Subcutaneous abdominal adipose tissue (tissue), 5 donors: ENCODE data around the gene UBE2S.

Source experiments
- H3K27ac ChIP-seq: one replicate; pipeline ENCODE4 v1.7.0; 2013; ENCODE audit warnings: low read depth, mild to moderate bottlenecking, inconsistent platforms, low read length, moderate library complexity
- H3K27me3 ChIP-seq, 5 donors: one replicate each; pipeline ENCODE4 v1.7.0; 2013; ENCODE audit warnings: low read length in 5 of 5, inconsistent platforms in 1 of 5; ENCODE audit not compliant: control insufficient read depth in 5 of 5, insufficient read depth in 4 of 5
- H3K36me3 ChIP-seq, 5 donors: one replicate each; pipeline ENCODE4 v1.7.0; 2013; ENCODE audit warnings: low read length in 5 of 5; ENCODE audit not compliant: control insufficient read depth in 5 of 5, insufficient read depth in 5 of 5
- H3K4me1 ChIP-seq, 5 donors: one replicate each; pipeline ENCODE4 v1.7.0; 2013; ENCODE audit warnings: low read length in 5 of 5, mild to moderate bottlenecking in 3 of 5, moderate library complexity in 1 of 5; ENCODE audit not compliant: control insufficient read depth in 5 of 5, insufficient read depth in 5 of 5
- H3K4me3 ChIP-seq, 5 donors: one replicate each; pipeline ENCODE4 v1.7.0; 2013; ENCODE audit warnings: low read length in 5 of 5, low read depth in 1 of 5
- H3K9ac ChIP-seq, 5 donors: one replicate each; pipeline ENCODE4 v1.7.0; 2013; ENCODE audit warnings: low read length in 5 of 5, mild to moderate bottlenecking in 4 of 5, moderate library complexity in 3 of 5
- H3K9me3 ChIP-seq, 5 donors: one replicate each; pipeline ENCODE4 v1.7.0; 2013; ENCODE audit warnings: low read length in 5 of 5; ENCODE audit not compliant: control insufficient read depth in 5 of 5
- donor health status: healthy.
- donor health status: healthy.
- donor health status: healthy.
- donor health status: healthy.
- donor health status: healthy.

The UBE2S gene

GRCh38 chr19:55392820-55393761, 14.5 kb downstream of the UBE2S start:
- Histone ChIP-seq H3K27me3 (no peaks in the 10 kb centered on the region), H3K27ac (no peak overlapping the region), H3K4me1 (peaks cover 0 to 22% (median 15%) of the 10 kb centered on the region in 5 donors), H3K9me3 (no peaks in the 10 kb centered on the region), H3K9ac (no peak overlapping the region), H3K4me3 (no peak overlapping the region), H3K36me3 (peaks cover 0 to 39% (median 37%) of the 10 kb centered on the region in 5 donors)

DNA sequence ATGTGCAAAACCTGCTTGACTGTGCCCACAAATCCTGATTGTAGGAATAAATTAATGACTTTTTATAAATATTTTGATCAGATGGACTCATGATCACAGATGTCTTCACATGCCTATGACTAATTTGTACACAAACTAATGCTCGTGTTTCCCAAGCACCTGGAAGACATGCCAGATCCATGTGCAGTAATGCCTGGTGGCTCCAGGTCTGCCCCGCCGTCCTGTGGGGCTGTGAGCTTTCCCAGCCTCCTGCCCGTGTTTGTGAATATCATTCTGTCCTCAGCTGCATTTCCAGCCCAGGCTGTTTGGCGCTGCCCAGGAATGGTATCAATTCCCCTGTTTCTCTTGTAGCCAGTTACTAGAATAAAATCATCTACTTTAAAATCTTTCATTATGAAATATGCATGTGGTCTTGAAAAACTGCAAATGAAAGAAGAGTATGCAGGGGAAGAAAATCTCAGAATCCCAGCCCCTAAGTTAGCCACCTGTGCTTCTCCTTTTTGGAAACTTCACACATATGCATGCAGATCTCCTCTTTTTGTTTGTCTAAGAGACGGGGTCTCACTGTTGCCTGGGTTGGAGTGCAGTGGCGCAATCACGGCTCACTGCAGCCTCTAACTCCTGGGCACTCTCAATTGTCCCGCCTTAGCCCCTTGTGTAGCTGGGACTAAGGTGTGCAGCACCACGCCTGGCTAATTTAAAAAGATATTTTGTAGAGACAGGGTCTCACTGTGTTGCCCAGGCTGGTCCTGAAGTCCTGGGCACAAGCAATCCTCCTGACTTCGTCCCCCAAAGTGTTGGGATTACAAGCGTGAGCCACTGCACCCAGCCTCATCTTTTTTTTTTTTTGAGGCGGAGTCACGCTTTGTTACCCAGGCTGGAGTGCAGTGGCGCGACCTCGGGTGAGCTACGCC, 15.6 kb downstream of the UBE2S start:
- H3K4me3 ChIP-seq, result no peak overlapping the region
- peaks cover 8 to 33% (median 26%) of the 10 kb centered on the region in 5 donors for H3K4me1 ChIP-seq
- no peaks in the 10 kb centered on the region for H3K9me3 ChIP-seq
- peaks cover 0 to 51% (median 48%) of the 10 kb centered on the region in 5 donors for H3K36me3 ChIP-seq
- H3K27me3 ChIP-seq, result no peaks in the 10 kb centered on the region
- no peak overlapping the region for H3K27ac ChIP-seq
- H3K9ac ChIP-seq, result no peak overlapping the region

GRCh38 chr19:55391191-55391670, 16.4 kb downstream of the UBE2S start:
- Histone ChIP-seq H3K36me3 (peaks cover 0 to 52% (median 48%) of the 10 kb centered on the region in 5 donors), H3K27me3 (no peaks in the 10 kb centered on the region), H3K4me3 (no peak overlapping the region), H3K9ac (no peak overlapping the region), H3K9me3 (no peaks in the 10 kb centered on the region), H3K27ac (no peak overlapping the region), H3K4me1 (peaks cover 10 to 41% (median 33%) of the 10 kb centered on the region in 5 donors)

- no peak overlapping the region for H3K4me3 ChIP-seq
- H3K36me3 ChIP-seq, result peaks cover 0 to 52% (median 48%) of the 10 kb centered on the region in 5 donors
- H3K9ac ChIP-seq, result no peak overlapping the region
- peaks cover 10 to 46% (median 37%) of the 10 kb centered on the region in 5 donors for H3K4me1 ChIP-seq
- no peaks in the 10 kb centered on the region for H3K9me3 ChIP-seq
- H3K27ac ChIP-seq, result no peak overlapping the region
- H3K27me3 ChIP-seq, result no peaks in the 10 kb centered on the region
These were observed 17.1 kb downstream of the UBE2S start for GRCh38 chr19:55390461-55390880.

GRCh38 chr19:55389386-55390317, 17.9 kb downstream of the UBE2S start:
- H3K9ac ChIP-seq, result peak overlapping the region in 2 of 5 donors; percentile 48 to 50
- peaks cover 13 to 52% (median 42%) of the 10 kb centered on the region in 5 donors for H3K4me1 ChIP-seq

GRCh38 chr19:55387736-55388497, 19.7 kb downstream of the UBE2S start:
- peaks cover 0 to 52% (median 48%) of the 10 kb centered on the region in 5 donors for H3K36me3 ChIP-seq
- peaks cover 15 to 62% (median 52%) of the 10 kb centered on the region in 5 donors for H3K4me1 ChIP-seq
- H3K4me3 ChIP-seq, result peak overlapping the region; percentile 6 to 99 (median 94)
- peak overlapping the region in 4 of 5 donors; percentile 80 to 93 (median 86) for H3K9ac ChIP-seq
- no peaks in the 10 kb centered on the region for H3K9me3 ChIP-seq
- H3K27me3 ChIP-seq, result no peaks in the 10 kb centered on the region
- H3K27ac ChIP-seq, result peak overlapping the region; percentile 98

More at GRCh38 chr19:55389386-55390317, 17.9 kb downstream of the UBE2S start:
- Histone ChIP-seq H3K27me3 (no peaks in the 10 kb centered on the region), H3K4me3 (no peak overlapping the region), H3K9me3 (no peaks in the 10 kb centered on the region), H3K27ac (no peak overlapping the region), H3K36me3 (peaks cover 0 to 52% (median 48%) of the 10 kb centered on the region in 5 donors)

DNA sequence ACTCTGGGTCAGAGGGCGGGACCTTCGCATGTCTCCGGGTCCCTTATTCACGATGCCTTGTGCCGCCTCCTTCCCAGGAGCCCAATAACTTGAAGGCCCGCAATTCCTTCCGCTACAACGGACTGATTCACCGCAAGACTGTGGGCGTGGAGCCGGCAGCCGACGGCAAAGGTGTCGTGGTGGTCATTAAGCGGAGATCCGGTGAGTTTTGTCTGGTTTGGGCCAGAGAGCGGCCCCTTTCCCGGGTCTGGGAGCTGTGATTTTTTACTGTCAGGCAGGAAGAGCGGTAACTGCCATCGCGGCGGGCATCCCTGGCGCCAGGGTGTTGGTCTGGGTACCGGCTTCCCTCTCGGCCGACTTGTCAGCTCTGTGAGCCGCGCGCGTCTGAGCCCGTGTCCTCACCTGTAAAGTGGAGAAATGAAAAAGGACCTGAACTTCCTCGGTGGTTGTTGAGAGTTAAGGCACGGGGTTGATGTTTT, 21.1 kb downstream of the UBE2S start:
- Histone ChIP-seq H3K27ac (peak overlapping the region; percentile 98), H3K36me3 (peaks cover 0 to 45% (median 43%) of the 10 kb centered on the region in 5 donors), H3K4me1 (peaks cover 15 to 62% (median 52%) of the 10 kb centered on the region in 5 donors)

DNA sequence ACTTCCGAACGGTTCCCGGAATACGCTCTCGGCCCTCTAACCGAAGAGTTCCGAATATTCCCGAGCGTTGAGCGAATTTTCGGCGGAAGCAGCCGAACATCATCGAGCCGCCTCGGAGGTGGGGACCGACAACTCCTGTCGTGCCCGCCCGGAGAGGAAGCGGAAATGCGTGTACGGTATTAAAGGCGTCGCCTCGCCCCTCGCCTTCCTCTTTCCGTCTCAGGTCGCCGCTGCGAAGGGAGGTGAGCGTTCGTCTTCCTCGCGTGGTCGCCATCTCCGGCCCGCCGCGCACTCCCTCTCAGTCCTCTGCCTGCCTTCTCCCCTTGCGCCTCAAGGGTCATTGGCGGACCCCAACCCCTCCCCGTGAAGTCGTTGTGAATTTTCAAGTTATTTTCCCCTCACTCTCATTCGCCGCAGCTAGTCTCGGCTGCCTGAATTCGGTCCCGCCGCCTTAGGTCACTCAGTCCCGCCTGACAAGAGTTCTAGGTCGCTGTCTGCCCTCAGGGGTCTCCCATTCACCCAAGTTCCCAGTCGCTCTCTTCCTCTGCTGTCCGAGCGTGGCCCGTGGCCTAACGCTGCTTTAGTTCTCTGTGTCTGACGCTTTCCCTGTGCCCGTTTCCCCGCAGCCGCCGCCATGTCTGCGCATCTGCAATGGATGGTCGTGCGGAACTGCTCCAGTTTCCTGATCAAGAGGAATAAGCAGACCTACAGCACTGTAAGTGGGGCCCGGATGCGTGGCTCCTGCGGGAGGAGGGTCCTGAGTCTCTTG, 21.7 kb downstream of the UBE2S start, which contains the start of gene RPL28:
RPL28 (plus strand) TSS at position 209 of the 769 bp plus-strand sequence; CDS start at position 635, 426 bp downstream.
- H3K4me1 ChIP-seq, result peaks cover 15 to 58% (median 52%) of the 10 kb centered on the region in 5 donors
- H3K36me3 ChIP-seq, result peaks cover 0 to 40% (median 38%) of the 10 kb centered on the region in 5 donors
- H3K9me3 ChIP-seq, result no peaks in the 10 kb centered on the region
- peak within 1 kb of the TSS; percentile 80 to 93 (median 87) for H3K9ac ChIP-seq
- H3K4me3 ChIP-seq, result peak within 1 kb of the TSS; percentile 93 to 99 (median 97)
- H3K27me3 ChIP-seq, result no peaks in the 10 kb centered on the region
- H3K27ac ChIP-seq, result peak within 1 kb of the TSS; percentile 98

More for the DNA sequence above, 21.1 kb downstream of the UBE2S start:
- Histone ChIP-seq H3K27me3 (no peaks in the 10 kb centered on the region), H3K9ac (peak overlapping the region; percentile 68 to 93 (median 81)), H3K4me3 (peak overlapping the region; percentile 93 to 99 (median 97)), H3K9me3 (no peaks in the 10 kb centered on the region)
